Nephron progenitor cell (in vitro differentiated cells): ENCODE results near the gene NPM1.

Experiments used
- DNase-seq: peaks from one replicate; pipeline ENCODE4 v3.0.0; 2021
- H3K27ac Mint-ChIP-seq: 2 replicates; pipeline ENCODE4 v1.8.0; 2021; ENCODE audit warnings: mild to moderate bottlenecking, moderate library complexity, mixed read lengths
- H3K27me3 Mint-ChIP-seq: 2 replicates; pipeline ENCODE4 v1.8.0; 2021; ENCODE audit warnings: mild to moderate bottlenecking, low read depth, mixed read lengths; ENCODE audit not compliant: poor library complexity
- H3K36me3 Mint-ChIP-seq: 2 replicates; pipeline ENCODE4 v1.8.0; 2021; ENCODE audit warnings: low read depth, mixed read lengths
- H3K4me1 Mint-ChIP-seq: 2 replicates; pipeline ENCODE4 v1.8.0; 2021; ENCODE audit warnings: mixed read lengths
- H3K4me3 Mint-ChIP-seq: 2 replicates; pipeline ENCODE4 v1.8.0; 2021; ENCODE audit warnings: mild to moderate bottlenecking, moderate library complexity, mixed read lengths
- H3K9me3 Mint-ChIP-seq: 2 replicates; pipeline ENCODE4 v1.8.0; 2021; ENCODE audit warnings: mild to moderate bottlenecking, moderate library complexity, mixed read lengths
- CTCF ChIP-seq: fragments of 200-600 bp; sonication (generic); IDR thresholded peaks from 2 replicates; pipeline ENCODE4 v1.5.0; 2021; ENCODE audit warnings: antibody characterized with exemption

The NPM1 gene

GRCh38 chr5:171447226-171447625 lies 59.6 kb downstream of the NPM1 start:
- peaks cover 27% of the 10 kb centered on the region for H3K36me3 Mint-ChIP-seq
- no peak for TF ChIP-seq CTCF
- peaks cover 29% of the 10 kb centered on the region for H3K27me3 Mint-ChIP-seq
- peaks cover 71% of the 10 kb centered on the region for H3K4me1 Mint-ChIP-seq
- no peak overlapping the region for H3K4me3 Mint-ChIP-seq
- H3K9me3 Mint-ChIP-seq: no peaks in the 10 kb centered on the region
- no peak overlapping the region for H3K27ac Mint-ChIP-seq
- DNase-seq: no peak

GRCh38 chr5:171449426-171449825 lies 61.8 kb downstream of the NPM1 start:
- H3K4me1 Mint-ChIP-seq: peaks cover 79% of the 10 kb centered on the region
- peaks cover 37% of the 10 kb centered on the region for H3K36me3 Mint-ChIP-seq
- H3K27me3 Mint-ChIP-seq: peaks cover 39% of the 10 kb centered on the region
- H3K4me3 Mint-ChIP-seq: peak overlapping the region; percentile 67
- DNase-seq: no peak
- no peaks in the 10 kb centered on the region for H3K9me3 Mint-ChIP-seq
- H3K27ac Mint-ChIP-seq: no peak overlapping the region
- TF ChIP-seq CTCF: no peak

GRCh38 chr5:171450423-171451331 lies 63.0 kb downstream of the NPM1 start:
- Mint-ChIP-seq H3K27me3 (peaks cover 40% of the 10 kb centered on the region), H3K9me3 (no peaks in the 10 kb centered on the region), H3K27ac (no peak overlapping the region), H3K36me3 (peaks cover 40% of the 10 kb centered on the region), H3K4me1 (peaks cover 80% of the 10 kb centered on the region), H3K4me3 (peak overlapping the region; percentile 20)
- peak; percentile 79 for DNase-seq
- TF ChIP-seq CTCF: no peak

GRCh38 chr5:171451421-171451820 lies 63.8 kb downstream of the NPM1 start:
- Mint-ChIP-seq H3K27ac (peak overlapping the region; percentile 57), H3K9me3 (no peaks in the 10 kb centered on the region), H3K4me3 (no peak overlapping the region), H3K36me3 (peaks cover 44% of the 10 kb centered on the region), H3K27me3 (peaks cover 40% of the 10 kb centered on the region), H3K4me1 (peaks cover 81% of the 10 kb centered on the region)
- TF ChIP-seq CTCF: no peak
- DNase-seq: no peak

- H3K27me3 Mint-ChIP-seq: peaks cover 28% of the 10 kb centered on the region
- no peak for TF ChIP-seq CTCF
- DNase-seq: no peak
- no peaks in the 10 kb centered on the region for H3K9me3 Mint-ChIP-seq
- H3K27ac Mint-ChIP-seq: no peak overlapping the region
- peaks cover 61% of the 10 kb centered on the region for H3K36me3 Mint-ChIP-seq
- no peak overlapping the region for H3K4me3 Mint-ChIP-seq
- H3K4me1 Mint-ChIP-seq: peaks cover 66% of the 10 kb centered on the region
Measured at GRCh38 chr5:171453056-171453725, 65.5 kb downstream of the NPM1 start.
